Tibial nerve (tissue), 4 donors: Measurements from ENCODE around the gene ERN2.
"Not testable (repeated sequence)": the region's sequence is repeated elsewhere in the genome, so short reads cannot be mapped to it uniquely, and the experiment has no call there.

ENCODE experiments used
- CTCF ChIP-seq, 5 experiments: fragments of 200-600 bp in 3 of 5; fragments of 450-650 bp in 2 of 5; sonication (generic) in 3 of 5; IDR thresholded peaks; one replicate each; pipeline ENCODE4 v1.5.1; 2016 to 2019; ENCODE audit warnings: antibody characterized with exemption in 5 of 5, mild to moderate bottlenecking in 3 of 5, moderate library complexity in 2 of 5
- EP300 ChIP-seq, 2 donors: sonication (generic); formaldehyde crosslinking; IDR thresholded peaks; one replicate each; pipeline ENCODE4 v1.6.1; 2017; ENCODE audit warnings: antibody characterized with exemption in 2 of 2, mild to moderate bottlenecking in 1 of 2
- POLR2A ChIP-seq, 2 donors: fragments of 450-650 bp; IDR thresholded peaks; one replicate each; pipeline ENCODE4 v1.6.1; 2017; ENCODE audit warnings: antibody characterized with exemption in 2 of 2, mild to moderate bottlenecking in 2 of 2, moderate library complexity in 2 of 2

DNA sequence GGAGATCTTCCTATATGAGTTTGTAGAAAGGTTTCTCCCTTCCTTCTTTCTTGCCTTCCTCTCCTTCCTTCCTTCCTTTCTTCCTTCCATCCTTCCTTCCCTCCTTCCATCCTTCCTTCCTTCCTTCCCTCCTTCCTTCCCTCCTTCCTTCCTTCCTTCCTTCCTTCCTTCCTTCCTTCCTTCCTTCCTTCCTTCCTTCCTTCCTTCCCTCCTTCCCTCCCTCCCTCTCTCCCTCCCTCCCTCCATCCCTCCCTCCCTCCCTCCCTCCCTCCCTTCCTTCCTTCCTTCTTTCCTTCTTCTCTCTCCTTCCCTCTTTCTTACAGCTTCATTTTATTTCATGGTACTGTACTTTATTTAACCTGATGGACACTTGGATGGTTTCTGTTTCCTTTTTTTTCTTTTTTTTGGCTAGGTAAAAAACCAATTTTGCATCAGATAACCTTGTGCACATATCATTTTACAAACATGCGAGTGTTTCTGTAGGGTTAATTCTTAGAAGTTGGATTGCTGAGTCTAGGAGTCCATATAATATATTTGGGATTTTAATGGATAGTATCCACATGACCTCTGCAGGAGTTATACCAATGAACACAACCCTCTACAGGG, 24.5 kb upstream of the ERN2 start:
- not testable (repeated sequence) for TF ChIP-seq CTCF, POLR2A, EP300 (IDR thresholded peaks at IDR 0.05)
